Embryonic facial prominence (tissue), 1 donor: Measurements from ENCODE around the gene CYP3A5.
"Not testable (repeated sequence)": the region's sequence is repeated elsewhere in the genome, so short reads cannot be mapped to it uniquely, and the experiment has no call there.

Experiments
- DNase-seq: peaks from one replicate; pipeline ENCODE4 v3.0.0-alpha.2; 2016; ENCODE audit errors: extremely low spot score

CYP3A5 gene

DNA sequence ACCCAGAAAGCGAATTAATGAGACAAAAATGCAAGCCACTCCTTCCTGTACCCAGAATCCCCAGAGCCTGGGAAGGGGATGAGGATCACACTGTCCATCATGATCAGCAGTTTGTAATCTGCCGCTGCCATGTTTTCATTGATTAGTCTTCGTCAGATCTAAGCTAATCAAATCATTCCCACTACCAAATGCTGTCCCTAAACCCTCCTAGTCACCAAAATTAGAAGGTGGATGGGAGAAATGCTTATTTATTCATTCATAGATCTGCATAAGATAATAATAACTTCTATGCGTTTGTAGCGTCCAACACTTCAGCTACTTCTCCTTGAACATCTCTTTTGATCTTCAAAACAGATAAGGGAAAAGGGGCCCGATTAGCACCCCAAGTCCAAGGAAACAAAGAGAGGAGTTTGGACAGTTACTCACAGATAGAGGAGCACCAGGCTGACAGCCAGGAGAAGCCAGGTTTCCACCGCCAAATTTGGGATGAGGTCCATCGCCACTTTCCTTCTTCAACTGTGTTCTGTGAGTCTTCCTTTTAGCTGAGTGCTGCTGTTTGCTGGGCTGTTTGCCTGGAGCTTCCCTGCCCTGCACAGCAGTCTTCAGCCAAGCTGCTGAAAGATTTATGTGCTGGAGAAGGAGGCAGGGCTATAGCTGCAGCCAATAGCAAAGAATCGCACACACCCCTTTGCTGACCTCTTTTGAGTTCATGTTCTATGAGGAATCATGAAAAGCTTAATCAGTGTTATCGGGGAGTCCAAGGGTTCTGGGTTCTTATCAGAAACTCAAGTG is at the start of gene CYP3A5:
CYP3A5 (minus strand) TSS at position 597 of the 792 bp plus-strand sequence; CDS start at position 497, 100 bp downstream.
- DNase-seq = no peak

DNA sequence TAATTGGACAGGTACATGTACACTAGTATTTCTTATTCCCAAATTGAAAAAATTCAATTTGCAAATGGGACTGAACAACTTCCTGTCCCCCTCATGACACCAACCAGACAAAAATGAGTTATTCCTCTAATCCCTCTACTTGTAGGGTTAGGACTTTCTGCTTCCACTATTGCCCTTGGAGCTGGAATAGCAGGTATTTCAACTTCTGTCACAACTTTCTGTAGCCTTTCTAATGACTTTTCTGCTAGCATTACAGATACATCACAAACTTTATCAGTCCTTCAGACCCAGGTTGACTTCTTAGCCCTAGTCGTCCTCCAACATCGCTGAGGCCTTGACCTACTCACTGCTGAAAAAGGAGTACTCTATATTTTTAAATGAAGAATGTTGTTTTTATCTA is 48.8 kb upstream of the CYP3A5 start:
- no peak for DNase-seq

DNA sequence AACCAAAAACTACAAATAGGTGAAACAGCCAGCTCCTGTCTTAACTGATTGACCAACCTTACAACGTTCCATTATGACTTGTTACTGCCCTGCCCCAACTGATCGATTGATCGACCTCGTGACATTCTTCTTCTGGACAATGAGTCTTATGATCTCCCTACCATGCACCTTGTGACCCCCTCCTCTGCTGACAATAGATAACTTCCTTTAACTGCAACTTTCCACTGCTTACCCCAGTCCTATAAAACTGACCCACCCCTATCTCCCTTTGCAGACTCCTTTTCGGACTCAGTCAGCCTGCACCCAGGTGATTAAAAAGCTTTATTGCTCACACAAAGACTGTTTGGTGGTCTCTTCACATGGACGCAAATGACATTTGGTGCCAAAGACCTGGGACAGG is 43.4 kb upstream of the CYP3A5 start:
- DNase-seq = not testable (repeated sequence)

DNA sequence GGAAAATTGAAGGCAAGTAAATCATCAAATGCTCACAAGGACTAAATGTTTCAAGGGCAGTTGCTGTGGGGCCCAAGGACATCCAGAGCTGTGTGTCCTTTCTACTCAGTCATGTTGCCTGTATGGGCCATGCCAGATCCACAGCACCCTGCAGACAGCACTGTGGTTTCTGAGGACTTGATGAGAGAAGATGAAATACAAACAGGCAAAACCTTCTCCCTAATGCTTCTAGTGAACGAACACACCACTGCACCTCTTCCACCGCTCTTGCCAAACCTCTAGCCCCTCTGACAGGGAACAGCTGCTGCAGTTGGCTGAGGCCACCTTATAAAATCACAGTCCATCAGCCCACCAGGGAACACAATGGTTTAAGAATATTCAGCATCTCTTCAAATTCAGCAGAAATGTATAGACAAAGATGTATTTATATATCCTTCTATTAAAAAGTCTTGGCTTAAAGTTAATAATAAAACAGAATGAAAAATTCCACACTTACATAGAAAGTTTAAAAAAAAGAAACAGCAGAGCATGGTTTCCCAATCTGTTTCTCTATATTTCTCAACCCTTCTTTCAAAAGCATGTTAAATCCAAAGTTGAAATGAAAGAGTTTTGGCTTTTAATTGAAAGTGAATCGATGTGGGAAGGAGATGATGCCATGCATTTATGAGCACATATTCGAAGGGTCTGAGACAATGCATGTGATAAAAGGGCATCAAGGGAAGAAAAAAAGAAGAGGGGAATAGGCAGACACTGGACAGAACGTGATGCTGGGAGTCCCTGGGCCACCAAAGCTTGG is 41.2 kb upstream of the CYP3A5 start:
- no peak for DNase-seq

DNA sequence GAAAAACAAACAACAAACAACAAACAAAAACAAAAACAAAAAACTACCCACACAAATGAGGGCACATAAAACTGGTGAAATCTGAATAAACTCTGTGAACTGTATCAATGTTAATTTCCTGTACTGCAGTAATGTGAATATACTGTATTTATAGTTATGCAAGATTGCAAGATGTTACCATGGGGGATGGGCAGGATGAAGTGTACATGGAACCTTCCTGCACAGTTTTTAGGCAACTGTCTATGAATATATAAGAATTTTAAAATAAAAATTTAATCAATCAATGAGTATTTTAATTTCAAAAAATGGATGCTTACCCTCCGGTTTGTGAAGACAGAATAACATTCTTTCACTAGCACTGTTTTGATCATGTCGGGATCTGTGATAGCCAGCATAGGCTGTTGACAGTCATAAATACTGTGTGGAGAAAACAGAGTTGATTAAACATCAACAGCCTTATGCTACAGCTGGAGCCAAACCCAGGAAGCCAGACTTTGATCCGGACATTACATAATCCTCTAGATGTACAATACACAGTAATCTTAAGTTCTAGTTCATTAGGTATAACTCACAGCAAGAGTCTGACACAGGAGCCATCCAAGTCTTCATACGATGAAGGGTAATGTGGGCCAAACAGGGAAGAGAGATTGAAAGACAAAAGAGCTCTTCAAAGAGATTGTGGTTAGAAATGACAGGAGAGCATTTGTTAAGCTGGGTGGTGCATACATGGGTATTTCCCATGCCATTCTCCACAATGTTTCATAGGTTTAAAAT is 40.4 kb upstream of the CYP3A5 start:
- no peak for DNase-seq

DNA sequence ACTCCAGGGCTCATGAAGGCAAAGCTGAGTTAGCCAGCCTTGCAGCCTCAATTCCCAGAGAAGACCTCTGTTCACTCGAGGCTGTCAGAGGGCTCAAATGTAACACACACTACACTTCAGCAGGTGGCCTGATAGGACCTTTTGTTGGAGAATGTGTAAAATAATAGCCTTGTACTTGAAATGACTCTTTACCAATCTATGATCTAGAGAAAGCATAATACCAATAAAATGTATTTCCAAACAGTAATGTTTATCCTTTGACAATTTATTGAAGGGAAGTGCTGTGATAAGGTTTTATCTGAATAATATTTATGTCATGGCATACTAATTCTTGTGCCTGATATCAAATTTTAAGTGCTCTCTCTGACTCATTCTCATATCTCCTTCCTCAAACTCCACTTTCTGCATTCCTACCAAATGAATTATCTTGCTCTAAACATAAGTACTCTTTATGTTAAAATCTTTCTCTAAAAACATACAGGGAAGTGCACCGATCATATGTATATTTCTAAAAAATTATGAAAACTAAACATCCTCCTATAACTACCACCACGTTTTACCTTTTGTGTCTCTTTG is 34.3 kb upstream of the CYP3A5 start:
- no peak for DNase-seq

DNA sequence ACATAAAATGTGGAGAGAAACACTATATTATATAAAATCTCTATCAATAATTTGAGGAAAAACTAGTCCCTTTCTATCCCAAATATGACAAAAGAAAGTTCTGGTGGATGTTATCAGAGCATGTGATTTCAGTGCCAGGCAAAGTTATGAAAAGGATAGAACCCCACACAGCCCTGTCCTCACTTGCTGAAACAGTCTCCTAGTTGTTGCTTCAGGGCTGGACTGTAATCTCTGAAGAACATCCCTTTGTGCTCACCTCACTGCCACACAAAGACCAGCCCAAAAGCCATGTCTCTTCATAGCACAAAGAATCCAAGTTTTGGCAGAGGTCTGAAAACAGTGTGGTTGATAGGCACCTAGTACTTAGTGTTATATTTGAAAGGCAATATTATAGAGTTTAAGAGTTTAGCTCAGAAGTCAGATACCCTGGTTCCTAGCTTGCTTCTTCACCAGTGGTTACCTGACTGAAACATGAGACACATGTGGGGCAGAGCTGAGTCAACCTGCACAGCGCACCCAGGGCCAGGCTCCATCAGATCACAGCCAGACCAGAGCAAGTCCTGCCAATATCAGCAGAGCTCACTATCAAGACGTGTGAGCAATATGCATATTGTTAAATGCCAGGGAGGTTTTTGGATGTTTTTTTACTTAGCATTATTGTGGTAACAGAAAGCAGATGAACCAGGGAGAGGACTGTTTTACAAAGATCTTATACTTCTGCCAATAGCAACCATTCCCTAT is 30.2 kb upstream of the CYP3A5 start:
- no peak for DNase-seq

DNA sequence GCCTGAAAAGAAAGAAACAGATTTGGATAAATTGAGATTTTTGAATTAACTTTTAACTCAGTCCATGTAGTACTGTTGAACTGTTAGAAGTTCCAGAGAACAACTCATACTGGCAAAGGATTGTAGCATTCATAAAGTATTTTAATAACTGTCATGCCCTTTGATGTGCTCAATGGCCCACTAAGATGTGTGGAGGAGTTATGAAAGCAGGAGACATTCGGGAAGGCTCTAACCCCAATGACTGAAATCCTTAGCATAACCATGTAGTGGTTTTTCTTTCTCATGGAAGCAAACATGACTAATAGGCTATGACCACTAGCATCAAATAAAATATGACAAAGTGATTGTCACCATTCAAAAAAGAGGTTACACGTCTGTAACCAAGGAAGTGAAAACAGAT is 29.5 kb upstream of the CYP3A5 start:
- DNase-seq = no peak

DNA sequence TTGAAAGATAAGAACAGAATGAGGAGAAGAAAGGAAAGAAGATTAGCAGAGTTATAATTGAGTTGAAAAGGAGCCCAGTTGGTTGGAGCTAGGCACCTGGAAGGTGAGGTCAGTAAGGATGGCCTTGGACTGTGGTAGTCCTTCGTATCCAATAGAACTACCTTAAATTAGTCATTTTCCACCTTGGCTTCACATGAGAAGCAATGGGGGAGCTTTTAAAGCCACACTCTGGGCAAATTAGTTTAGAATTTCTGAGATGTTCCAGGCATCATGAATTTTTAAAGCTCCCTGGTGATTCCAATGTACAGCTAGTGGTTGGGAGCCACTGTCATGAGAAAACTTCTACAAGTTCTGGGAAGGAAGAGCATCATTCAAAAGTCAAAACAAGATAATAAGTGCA is 27.3 kb upstream of the CYP3A5 start:
- no peak for DNase-seq

DNA sequence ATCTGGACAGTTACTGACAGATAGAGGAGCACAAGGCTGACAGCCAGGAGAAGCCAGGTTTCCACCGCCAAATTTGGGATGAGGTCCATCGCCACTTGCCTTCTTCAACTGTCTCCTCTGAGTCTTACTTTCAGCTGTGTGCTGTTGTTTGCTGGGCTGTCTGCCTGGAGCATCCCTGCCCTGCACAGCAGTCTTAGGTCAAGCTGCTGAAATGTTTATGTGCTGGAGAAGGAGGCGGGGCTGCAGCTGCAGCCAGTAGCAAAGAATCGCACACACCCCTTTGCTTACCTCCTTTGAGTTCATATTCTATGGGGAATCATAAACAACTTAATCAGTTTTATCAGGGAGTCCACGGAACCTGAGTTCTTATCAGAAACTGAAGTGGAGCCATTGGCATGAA is 20.1 kb upstream of the CYP3A5 start:
- DNase-seq = no peak

DNA sequence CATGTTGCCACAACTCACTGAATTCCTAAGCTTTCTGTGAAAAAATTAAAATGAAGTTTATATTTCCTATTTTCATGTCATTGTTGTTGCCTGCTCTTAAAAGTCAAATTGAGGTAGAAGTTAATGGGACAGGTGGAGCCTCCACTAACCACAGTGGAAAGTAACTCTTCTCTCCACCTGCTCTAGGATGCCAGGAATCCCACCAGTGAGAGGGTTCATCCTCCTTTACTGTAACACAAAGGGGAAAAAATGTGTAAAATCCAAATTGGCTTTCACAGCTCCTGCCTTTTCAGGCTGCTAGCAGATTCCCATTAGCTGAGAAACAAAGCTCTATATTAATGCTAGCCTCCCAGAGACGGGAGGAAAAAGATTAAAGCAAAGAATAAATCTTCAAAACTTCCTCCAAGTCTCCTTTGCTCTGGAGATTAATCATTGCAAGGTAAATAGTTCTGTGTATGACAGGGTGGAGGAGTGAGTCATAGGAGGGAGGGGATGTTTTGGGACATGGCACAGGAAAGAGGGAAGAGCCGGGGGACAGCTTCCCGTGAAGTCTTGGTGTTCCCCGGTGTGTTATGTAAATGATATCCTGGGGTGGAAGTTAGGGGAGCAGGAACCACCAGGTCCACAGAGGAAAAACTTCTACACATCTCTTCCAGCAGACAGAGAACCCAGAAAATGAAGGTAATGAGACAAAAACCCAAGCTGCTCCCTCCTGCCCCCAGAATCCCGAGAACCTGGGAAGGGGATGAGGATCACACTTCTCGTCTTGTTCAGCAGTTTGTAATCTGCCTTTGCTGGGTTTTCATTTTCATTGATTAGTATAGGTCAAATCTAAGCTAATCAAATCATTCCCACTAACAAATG is 19.3 kb upstream of the CYP3A5 start:
- DNase-seq = not testable (repeated sequence)

DNA sequence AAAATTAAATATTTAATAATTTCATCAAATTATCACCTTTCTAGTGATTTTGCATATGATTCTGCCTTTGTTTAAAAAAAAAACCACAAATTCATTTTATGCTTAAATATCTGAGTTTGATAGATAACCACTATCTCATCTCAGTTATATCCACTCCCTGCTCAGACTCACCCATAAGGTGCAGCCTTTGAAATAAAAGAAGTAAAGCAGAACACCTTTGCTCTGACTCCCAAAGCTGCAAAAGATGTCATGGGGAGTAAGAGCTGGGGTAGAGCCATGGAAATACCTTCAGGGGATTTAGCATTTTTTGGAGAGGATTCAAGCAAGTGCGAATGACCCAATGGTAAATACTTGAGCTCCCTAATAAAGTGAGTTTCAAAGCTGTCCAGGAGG is 15.1 kb upstream of the CYP3A5 start:
- DNase-seq = no peak

DNA sequence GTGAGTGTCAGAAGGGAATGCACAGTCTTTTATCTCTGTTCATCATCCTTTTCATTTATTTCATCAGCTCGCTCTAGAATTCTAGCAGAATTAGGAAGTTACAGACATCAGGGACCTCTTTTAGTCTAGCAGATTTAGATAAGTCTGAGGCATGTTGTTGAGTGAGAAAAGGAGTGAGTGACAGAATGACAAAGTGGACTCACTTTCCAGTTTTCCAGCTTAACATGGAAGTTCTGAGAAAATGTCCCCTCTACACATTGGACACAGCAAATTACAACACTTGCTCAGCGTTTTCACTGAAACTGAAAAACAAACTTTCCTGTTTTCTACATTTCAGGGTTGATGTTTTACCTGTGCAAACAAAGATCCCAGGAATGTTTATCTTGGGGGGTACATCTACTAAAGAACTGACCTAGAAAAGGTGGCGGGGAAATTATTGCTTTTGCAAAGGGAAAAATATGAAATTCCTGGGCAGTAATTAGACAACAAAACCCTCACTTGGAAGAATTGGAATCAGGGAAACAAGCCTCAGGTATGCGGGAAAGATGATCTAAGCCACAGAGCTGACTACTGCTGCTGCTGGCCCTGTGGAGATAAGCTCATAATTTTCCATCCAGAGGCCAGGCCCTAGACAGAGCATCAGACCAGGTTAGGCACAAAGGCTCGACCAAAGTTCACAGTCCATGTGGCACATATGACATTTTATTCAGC is 14.6 kb upstream of the CYP3A5 start:
- no peak for DNase-seq

DNA sequence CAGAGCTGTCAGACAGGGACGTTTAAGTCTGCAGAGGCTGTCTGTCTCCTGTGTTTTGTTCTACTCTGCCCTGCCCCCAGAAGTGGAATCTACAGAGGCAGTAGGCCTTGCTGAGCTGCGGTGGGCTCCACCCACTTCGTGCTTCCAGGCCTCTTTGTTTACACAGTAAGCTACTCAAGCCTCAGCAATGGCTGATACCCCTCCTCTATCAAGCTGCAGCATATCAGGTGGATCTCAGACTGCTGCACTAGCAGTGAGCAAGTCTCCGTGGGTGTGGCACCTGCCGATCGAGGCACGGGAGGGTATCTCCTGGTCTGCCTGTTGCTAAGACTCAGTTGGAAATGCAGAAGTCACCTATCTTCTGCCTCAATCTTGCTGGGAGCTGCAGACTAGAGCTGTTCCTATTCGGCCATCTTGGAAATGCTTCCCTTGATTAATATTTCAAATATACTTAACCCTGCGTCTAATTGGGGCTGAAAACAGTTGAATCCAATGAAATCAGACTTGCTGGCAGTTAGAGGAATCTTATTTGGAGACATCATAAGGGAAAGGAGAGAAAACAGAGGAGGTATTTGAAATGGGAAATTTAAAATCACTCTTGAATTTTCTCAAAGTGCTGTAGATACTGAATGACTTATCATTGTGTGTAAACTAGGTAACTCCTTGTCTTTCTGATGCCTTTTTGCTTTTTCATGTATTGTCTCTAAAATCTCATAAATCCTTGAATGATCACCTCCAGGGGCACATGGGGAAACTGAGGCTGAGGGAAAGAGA is 13.8 kb upstream of the CYP3A5 start:
- DNase-seq = no peak

DNA sequence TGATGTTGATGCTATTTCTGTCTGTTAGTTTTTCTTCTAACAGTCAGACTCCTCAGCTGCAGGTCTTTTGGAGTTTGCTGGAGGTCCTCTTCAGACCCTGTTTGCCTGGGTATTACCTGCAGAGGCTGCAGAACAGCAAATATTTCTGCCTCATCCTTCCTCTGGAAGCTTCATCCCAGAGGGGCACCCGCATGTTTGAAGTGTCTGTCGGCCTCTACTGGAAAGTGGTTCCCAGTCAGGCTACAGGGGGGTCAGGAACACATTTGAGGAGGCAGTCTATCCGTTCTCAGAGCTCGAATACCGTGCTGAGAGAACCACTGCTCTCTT is 13.3 kb upstream of the CYP3A5 start:
- DNase-seq = no peak

DNA sequence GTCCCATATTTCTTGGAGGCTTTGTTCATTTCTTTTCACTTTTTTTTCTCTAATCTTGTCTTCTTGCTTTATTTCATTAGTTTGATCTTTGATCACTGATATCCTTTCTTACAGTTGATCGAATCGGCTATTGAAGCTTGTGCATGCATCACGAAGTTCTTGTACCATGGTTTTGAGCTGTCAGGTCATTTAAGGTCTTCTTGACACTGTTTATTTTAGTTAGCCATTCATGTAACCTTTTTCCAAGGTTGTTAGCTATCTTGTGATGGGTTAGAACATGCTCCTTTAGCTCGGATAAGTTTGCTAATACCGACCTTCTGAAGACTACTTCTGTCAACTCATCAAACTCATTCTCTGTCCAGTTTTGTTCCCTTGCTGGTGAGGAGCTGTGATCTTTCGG is 12.8 kb upstream of the CYP3A5 start:
- not testable (repeated sequence) for DNase-seq

DNA sequence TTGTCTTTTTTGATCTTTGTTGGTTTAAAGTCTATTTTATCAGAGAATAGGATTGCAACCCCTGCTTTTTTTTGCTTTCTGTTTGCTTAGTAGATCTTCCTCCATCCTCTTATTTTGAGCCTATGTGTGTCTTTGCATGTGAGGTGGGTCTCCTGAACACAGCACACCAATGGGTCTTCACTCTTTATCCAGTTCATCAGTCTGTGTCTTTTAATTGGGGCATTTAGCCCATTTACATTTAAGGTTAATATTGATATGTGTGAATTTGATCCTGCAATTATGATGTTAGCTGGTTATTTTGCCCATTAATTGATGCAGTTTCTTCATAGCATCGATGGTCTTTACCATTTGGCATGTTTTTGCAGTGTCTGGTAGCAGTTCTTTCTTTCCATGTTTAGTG is 11.9 kb upstream of the CYP3A5 start:
- not testable (repeated sequence) for DNase-seq

DNA sequence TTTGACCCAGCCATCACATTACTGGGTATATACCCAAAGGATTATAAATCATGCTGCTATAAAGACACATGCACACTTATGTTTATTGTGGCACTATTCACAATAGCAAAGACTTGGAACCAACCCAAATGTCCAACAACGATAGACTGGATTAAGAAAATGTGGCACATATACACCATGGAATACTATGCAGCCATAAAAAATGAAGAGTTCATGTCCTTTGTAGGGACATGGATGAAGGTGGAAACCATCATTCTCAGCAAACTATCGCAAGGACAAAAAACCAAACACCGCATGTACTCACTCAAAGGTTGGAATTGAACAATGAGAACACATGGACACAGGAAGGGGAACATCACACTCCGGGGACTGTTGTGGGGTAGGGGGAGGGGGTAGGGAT is 11.1 kb upstream of the CYP3A5 start:
- not testable (repeated sequence) for DNase-seq
